Mucosa of descending colon (tissue), 3 donors: ENCODE data around the gene PRKCB. TPM values are rescaled to one million over a fixed set of nuclear protein-coding genes. Genes with fewer than 3 reads are reported as not detected.

Experiments used
- ATAC-seq: fragments of 200-7000 bp; cut with Tn5 transposase; one replicate; pipeline ENCODE4 v1.9.1; 2020; ENCODE audit warnings: mild to moderate bottlenecking, moderate library complexity
- DNase-seq, 3 donors: peaks; one replicate each; pipeline ENCODE4 v3.0.0-alpha.2; 2020
- H3K36me3 ChIP-seq: fragments of 200-600 bp; one replicate; pipeline ENCODE4 v1.8.0; 2021; ENCODE audit warnings: low read depth, mild to moderate bottlenecking
- H3K4me1 ChIP-seq: fragments of 200-600 bp; one replicate; pipeline ENCODE4 v1.8.0; 2021; ENCODE audit warnings: low read depth, mild to moderate bottlenecking
- H3K4me3 ChIP-seq: fragments of 200-600 bp; one replicate; pipeline ENCODE4 v1.8.0; 2021; ENCODE audit warnings: mild to moderate bottlenecking
- H3K9me3 ChIP-seq: fragments of 200-600 bp; one replicate; pipeline ENCODE4 v1.8.0; 2021; ENCODE audit warnings: mild to moderate bottlenecking
- CTCF ChIP-seq: fragments of 200-600 bp; IDR thresholded peaks from one replicate; pipeline ENCODE4 v1.8.0; 2022; ENCODE audit warnings: antibody characterized with exemption, mild to moderate bottlenecking
- intact Hi-C, 2 donors: fragments of 100-400 bp; cut with DNase I in 1 of 2; cut with micrococcal nuclease in 1 of 2; formaldehyde crosslinking; loops; one replicate each; pipeline versions ENCODE4 v1.11.0 to v1.11.1; 2022; cut with DNase I, micrococcal nuclease
- total RNA-seq, 3 donors: library from RNA; stranded (reverse); fragmentation: NEBNext Ultra II Directional in 2 of 3; extraction: Animal tissue kit (Norgen Biotek cat#: 25700) in 2 of 3; gene quantifications; one replicate each; pipeline versions ENCODE4 v1.2.1 to v1.2.4, GENCODE V29; 2021 to 2023
- donor health status: DM: no; HTN: no; CAD: no; lungs with moderate emphysema.
- donor health status: DM: no; HTN: no; CAD: no.
- donor health status: DM: no; HTN: yes; CAD: no.

The PRKCB gene
- total RNA-seq, 3 donors from 2014 or later = 7.4 to 29.0 (median 8.2) TPM

GRCh38 chr16:23900480-23901177 lies 64.8 kb downstream of the PRKCB start:
- Histone ChIP-seq H3K36me3 (no peaks in the 10 kb centered on the region), H3K9me3 (no peaks in the 10 kb centered on the region), H3K4me3 (no peak overlapping the region), H3K4me1 (no peaks in the 10 kb centered on the region)
- intact Hi-C loops = loop anchor here in 1 of 2 donors (10.0 kb wide), 1 partner anchor 56 kb away; no protein-coding TSS in a partner anchor
- no peak for TF ChIP-seq CTCF
- no peak for ATAC-seq
- DNase-seq = no peak

- H3K9me3 ChIP-seq = no peaks in the 10 kb centered on the region
- no peak overlapping the region for H3K4me3 ChIP-seq
- no peak for ATAC-seq
- no peaks in the 10 kb centered on the region for H3K36me3 ChIP-seq
- DNase-seq = no peak
- intact Hi-C loops = loop anchor here in 1 of 2 donors (10.0 kb wide), 1 partner anchor 57 kb away; no protein-coding TSS in a partner anchor
- no peaks in the 10 kb centered on the region for H3K4me1 ChIP-seq
- TF ChIP-seq CTCF = no peak
Observed at GRCh38 chr16:23901178-23902033, 65.6 kb downstream of the PRKCB start.

GRCh38 chr16:23902034-23902747 lies 66.4 kb downstream of the PRKCB start:
- intact Hi-C loops = loop anchor here in 1 of 2 donors (10.0 kb wide), 1 partner anchor 57 kb away; no protein-coding TSS in a partner anchor
- TF ChIP-seq CTCF = no peak
- no peak overlapping the region for H3K4me3 ChIP-seq
- H3K4me1 ChIP-seq = no peaks in the 10 kb centered on the region
- no peaks in the 10 kb centered on the region for H3K9me3 ChIP-seq
- no peak for ATAC-seq
- DNase-seq = no peak
- H3K36me3 ChIP-seq = no peaks in the 10 kb centered on the region

- ATAC-seq (no peak), DNase-seq (no peak)
- H3K4me1 ChIP-seq = no peaks in the 10 kb centered on the region
- intact Hi-C loops = loop anchor here in 1 of 2 donors (10.0 kb wide), 1 partner anchor 58 kb away; no protein-coding TSS in a partner anchor
- no peaks in the 10 kb centered on the region for H3K9me3 ChIP-seq
- H3K4me3 ChIP-seq = no peak overlapping the region
- TF ChIP-seq CTCF = no peak
- H3K36me3 ChIP-seq = no peaks in the 10 kb centered on the region
Observed at GRCh38 chr16:23902748-23903414, 67.1 kb downstream of the PRKCB start.

- no peak for ATAC-seq
- intact Hi-C loops = loop anchor here in 1 of 2 donors (10.0 kb wide), 1 partner anchor 60 kb away; no protein-coding TSS in a partner anchor
- Histone ChIP-seq H3K9me3 (no peaks in the 10 kb centered on the region), H3K36me3 (no peaks in the 10 kb centered on the region), H3K4me3 (no peak overlapping the region), H3K4me1 (no peaks in the 10 kb centered on the region)
- no peak for TF ChIP-seq CTCF
- no peak for DNase-seq
Observed at GRCh38 chr16:23905027-23905426, 69.2 kb downstream of the PRKCB start.
